GM21717 (cell line): ENCODE results near the gene ORC6.

Experiments used
- ATAC-seq: cut with Tn5 transposase; IDR thresholded peaks from one replicate; pipeline ENCODE4 v1.9.1; 2021; ENCODE audit warnings: mild to moderate bottlenecking, moderate library complexity; ENCODE audit not compliant: unreplicated experiment

ORC6 gene

DNA sequence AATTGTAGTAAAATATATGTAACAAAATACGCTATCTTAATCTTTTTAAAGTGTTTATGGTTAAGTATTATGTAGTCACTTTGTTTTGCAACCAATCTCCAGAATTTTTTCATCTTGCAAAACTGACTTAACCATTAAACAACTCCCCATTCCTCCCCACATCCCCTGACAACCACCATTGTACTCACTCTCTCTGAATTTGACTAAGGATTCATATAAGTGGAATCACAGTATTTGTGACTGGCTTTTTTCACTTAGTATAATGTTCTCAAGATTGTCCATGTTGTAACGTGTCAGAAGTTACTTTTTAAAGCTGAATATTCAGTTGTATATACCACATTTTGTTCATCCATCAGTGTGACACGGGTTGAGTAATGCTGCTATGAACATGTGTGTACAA is 10.6 kb downstream of the ORC6 start:
- no peak for ATAC-seq

DNA sequence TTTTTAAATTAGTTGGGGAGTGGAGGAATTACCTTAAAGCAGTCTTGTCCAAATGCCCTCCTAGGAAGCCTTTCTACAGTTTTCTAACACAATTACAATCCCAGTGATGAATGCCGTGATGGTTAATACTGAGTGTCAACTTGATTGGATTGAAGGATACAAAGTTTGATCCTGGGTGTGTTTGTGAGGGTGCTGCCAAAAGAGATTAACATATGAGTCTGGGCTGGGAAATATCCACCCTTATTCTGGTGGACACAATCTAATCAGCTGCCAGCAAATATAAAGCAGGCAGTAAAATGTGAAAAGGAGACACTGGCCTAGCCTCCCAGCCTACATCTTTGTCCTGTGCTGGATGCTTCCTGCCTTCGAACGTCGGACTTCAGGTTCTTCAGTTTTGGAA is 12.2 kb downstream of the ORC6 start:
- no peak for ATAC-seq

DNA sequence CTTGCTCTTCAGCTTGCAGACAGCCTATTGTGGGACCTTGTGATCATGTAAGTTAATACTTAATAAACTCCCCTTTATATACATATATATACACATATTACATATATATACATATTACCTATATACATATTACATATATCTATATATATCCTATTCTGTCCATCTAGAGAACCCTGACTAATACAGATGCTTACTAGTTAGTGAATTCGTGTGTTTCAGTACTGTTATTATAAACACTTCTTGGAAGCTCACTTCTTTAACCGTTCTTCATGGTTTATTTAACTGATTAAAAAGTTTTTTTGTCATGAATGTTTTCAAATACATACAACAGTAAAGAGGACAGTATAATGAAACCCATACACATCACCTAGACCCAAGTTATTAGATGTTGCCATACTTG is 12.6 kb downstream of the ORC6 start:
- no peak for ATAC-seq

DNA sequence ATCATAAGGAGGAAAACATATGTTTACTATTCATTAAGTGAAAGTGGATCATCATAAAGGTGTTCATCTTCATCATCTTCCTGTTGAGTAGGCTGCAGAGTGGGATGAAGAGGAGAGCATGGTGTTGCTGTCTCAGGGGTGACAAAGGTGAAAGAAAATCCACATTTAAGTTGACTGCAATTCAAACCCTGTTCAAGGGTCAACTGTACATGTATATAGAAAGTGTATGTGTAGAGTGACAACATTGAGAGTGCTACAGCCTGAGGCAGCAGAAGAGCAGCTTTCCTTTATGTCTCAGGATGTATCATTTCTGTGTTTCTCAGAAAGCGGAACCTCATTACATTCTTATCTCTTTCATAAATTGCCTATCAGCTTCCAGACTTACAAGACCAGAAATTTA is 17.2 kb downstream of the ORC6 start:
- no peak for ATAC-seq

DNA sequence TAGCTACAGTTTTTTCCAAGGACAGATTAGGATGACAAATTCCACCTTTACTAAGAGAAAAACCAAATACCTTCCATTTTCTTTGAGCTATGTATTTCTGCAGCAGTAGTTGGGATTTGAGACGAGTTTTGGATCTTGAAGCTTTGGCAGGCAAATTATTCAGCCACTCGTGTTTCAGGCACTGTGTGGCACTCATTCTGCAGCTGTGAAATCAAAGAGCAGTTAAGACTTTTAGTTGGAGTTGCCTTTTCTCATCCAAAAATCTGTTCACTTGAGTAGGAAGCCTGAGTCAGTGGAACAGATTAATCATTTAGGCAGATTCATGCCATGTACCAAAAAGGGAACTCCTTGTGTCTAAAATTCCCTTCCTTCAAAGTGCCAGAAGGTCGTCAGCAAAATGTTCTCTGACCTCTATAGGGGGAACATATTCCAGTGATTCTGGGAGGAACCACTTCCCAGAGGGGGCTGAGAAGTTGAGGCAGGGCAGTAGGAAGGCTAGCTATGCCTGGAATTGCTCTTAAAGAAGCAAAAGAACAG is 20.1 kb downstream of the ORC6 start:
- no peak for ATAC-seq

DNA sequence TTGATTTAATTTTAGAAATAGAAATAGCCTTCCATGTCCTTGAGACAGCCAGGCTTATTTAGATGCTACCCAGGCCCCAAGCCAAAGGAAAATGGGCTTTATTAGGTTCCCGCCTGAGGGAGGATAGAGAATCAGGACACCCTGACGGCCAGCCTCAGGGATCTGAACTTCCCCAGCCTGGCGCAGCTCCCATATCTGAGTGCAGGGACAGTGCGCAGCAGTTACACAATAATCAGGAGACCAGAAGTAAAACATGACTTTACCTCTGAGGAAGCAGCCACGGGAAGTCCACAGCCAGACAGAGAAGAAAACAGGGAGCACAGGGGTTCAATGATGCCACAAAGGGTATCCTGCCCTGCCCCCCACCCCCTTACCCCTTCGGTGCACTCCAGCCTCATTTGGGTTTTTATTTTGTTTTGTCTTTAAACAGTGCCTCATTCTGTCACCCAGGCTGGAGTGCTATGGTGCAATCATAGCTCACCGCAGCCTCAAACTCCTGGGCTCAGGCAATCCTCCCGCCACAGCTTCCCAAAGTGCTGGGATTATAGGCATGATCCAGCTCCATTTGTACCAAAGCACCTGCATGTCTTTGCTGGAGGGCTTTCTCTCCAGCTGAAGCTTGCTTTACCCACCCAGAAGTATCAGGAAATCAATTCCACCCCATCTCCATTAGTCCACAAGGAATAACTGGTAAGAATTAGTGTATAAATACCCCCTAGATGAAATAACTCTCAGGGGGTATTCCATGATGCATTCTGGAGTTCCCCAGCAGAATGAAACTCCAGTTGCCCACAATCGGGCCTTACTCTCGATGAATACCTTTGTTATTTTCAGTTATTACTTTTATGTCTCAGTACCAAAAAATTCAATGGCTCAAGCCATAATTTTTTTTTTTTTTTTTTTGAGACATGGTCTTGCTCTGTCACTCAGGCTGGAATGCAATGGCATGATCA is 21.9 kb downstream of the ORC6 start:
- ATAC-seq, result no peak

DNA sequence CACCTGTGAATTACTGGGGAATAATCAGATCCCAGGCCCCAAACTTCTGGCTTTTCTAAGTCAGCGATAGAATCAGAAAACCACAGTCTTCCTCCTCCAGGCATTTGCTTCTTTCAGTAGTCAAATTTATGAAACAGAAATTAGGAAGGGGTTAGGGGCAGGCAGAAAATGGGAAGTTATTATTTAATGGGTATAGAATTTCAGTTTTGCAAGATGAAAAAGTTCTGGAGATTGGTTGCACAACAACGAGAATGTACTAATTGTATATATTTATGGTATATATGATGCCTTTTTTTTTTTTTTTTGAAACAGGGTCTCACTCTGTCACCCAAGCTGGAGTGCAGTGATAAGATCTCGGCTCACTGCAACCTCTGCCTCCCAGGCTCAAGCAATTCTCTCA is 23.5 kb downstream of the ORC6 start:
- no peak for ATAC-seq

DNA sequence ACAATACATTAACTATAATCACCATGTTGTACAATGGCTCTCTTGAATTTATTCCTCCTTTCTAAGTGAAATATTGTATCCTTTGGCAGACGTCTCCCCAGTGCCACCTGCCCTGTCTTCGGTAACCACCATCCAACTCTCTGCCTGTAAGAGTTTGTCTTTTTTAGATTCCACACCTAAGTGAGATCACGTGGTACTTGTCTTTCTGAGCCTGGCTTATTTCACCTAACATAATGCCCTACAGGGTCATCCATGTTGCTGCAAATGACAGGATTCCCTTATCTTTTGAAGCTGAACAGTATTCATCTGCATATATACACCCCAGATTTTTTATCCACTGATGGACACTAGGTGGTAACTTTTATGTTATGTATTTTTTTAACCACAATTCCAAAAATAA is 24.2 kb downstream of the ORC6 start:
- no peak for ATAC-seq

DNA sequence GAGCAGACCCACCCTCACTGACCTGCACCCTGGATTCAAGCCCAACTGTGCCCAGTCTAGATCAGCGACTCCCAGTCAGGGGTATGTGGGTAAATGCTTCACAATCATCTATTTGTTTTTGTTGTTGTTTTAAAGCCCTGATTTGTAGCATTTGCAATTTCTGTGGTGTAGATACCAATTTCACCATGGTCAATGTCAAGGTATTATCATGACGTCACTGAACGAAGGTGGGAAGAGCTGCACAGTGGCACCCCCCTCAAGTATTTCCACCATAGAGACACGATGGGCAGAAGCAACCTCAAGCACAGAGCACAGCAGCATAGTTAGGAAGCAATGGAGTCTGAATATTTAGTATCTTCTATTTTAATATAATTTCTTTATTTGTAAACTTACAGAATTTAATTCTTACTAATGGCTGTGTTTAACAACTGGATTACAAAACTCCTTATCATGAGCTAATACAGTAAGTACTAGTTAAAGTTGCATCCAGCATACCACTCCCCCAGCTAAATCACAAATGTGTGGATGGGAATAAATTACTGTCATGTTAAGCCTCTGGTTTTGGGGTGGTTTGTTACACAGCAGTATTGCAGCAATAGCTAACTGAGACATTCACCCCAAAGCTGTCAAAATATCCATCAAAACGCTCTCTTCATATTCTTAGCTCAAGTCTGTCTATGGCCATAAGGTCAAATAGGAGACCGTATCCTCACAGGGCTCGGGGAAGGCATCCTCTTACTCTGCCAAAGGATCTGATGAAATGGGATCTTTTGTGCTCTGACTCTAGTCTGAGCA is 25.5 kb downstream of the ORC6 start:
- no peak for ATAC-seq

DNA sequence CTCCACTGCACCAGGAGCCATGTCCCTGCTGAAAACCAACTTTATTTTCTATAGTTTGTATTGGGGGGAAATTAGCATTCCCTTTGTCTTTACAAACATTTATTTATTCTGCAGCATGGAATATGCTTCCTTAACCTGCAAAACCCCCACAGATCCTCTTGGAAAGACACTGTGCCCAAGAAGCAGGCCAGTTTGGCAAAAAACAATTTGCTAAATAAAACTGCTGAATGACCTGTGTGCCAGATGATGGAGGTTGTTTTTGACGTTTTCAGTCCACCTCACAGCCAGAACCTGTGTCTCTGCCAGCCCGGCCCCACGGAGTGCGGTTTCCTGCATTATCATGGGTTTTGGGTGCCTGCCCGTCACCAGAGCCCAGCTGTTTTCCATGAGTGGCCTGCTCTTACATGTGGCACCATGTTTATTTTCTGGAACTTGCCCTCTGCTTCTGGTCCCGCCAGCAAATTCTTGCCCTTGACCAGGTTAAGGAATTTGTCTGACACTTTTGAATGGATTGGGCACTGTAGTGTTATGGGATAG is 26.4 kb downstream of the ORC6 start:
- no peak for ATAC-seq

DNA sequence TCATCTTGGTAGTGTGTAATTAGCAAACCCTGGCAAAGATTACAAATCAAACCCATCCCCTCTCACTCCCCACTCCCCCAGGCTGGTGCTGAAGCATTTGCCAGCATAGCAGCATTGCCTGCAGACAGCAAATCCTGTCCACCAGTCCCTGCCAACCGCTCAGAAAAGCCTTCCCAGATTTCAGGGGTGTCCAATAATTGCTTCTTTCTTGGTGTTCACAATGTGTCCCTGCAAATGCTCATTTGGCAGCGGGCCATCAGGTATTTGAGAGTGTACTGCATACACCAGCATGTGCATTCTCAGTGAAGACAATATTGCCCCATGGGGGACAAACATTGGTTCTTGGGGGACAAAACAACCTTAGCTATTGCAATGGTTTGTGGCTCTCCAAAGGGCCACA is 28.2 kb downstream of the ORC6 start:
- ATAC-seq, result no peak

DNA sequence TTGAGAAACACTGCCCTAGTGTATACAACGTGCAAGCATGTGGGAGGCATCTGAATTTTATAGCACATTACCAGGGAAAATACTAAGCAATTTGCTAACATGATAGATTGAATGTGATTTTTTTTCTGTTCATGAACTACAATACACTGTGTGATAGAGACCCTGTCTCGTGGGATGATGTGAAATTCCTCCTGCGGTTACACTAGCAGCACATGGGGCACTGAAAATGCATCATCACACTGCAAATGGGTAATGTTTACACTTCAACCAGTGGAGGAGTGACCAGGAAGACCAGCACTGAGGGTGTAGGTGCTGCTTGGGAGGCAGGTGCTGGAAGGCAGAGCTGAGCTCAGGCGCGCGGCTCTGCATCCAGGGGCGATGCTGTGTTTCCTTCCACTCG is 28.8 kb downstream of the ORC6 start:
- no peak for ATAC-seq

DNA sequence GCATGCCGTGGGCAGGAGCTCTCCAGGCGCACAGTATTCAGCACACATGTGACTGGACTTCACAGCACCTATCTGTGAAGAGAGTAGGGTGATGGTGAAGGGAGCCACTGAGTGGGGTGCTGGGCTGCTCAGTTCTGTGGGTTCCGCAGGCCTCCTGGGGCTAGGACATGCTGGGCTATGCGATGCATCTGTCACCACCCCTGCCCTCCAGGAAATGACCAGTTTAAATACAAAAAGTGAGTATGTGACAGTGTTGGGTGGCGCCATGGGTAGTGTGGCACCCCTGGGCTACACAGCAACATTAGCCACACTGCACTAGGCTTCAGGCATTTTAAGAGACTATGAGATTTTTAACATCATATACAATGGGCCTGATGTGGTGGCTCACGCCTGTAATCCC is 30.1 kb downstream of the ORC6 start:
- no peak for ATAC-seq

DNA sequence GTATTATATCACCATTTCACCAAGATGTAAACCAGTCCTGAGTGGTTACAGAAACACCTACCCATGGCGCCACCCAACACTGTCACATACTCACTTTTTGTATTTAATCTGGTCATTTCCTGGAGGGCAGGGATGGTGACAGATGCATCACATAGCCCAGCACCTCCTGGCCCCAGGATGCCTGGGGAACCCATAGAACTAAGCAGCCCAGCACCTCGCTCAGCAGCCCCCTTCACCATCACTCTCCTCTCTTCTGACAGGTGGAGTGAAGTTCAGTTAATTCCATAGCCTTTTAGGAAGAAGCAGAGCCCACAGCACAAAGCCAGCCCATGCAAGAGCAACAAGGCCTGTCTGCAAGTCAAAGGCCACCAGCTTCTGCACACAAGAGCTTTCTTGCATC is 31.2 kb downstream of the ORC6 start:
- ATAC-seq, result no peak

DNA sequence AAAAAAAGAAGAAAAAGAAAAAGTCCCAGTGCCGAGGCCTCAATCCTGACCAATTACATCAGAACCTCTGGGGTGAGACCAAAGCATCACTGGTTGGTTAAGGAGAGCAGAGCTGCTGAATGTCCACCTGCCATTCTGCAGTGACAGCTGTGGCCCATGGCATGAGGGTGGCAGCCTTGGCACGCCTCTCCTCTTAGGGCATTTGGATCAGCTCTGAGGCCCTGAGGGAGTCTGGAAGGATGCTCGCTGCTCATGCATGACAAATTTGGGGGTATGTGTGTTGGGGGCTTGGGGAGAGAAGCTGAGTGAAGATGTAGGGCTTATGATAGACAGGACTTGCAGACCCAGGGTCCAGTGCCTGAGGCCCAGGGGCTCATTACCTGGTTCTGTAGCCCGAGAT is 32.4 kb downstream of the ORC6 start:
- no peak for ATAC-seq

DNA sequence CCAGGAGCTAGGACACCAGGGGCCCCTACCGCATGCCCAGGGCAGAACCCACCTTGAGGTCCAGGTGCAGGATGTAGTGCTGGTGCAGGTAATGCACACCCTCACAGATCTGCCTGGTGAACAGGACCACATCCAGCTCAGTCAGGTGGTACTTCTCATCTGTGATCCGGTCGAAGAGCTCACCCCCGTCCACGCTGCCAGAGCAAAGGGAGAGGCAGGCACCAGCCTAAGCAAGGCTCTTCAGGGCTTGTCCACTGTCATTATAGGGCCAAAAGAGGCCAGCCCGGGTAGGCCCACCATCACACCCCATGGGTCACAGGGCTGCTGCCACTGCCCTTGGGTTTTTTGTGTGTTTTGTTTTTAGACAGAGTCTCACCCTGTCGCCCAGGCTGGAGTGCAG is 37.7 kb downstream of the ORC6 start:
- no peak for ATAC-seq

DNA sequence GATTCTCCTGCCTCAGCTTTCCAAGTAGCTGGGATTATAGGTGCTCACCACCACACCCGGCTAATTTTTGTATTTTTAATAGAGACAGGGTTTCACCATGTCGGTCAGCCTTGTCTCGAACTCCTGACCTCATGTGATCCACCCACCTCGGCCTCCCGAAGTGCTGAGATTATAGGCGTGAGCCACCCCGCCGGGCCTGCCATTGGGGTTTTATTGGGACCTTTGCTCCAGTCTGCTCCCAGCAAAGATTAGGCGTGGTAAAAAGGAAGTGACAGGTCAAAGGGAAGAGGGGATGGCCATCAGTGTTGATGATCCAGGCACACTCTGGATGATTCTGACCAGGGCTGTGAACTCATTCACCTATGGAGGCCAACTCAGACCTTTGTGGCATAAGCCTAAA is 38.2 kb downstream of the ORC6 start:
- no peak for ATAC-seq

DNA sequence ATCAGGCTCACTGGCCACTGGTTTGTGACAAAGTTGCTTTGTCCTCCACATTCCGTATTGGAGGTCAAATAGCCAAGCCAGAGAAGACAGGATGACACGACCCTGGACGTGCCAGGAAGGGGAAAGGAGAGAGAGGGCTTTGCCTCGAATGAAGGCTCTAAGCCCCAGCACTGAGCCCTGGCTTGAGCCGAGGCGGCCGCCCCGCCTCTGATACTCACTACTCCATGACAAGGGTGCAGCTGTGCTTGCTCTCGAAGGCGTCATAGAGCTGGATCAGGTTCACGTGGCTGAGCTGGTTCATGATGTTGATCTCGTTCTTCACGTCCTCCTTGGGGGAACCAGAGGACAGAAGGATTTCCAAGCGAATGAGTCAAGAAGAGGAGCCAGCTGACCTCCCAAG is 39.3 kb downstream of the ORC6 start:
- ATAC-seq, result no peak

DNA sequence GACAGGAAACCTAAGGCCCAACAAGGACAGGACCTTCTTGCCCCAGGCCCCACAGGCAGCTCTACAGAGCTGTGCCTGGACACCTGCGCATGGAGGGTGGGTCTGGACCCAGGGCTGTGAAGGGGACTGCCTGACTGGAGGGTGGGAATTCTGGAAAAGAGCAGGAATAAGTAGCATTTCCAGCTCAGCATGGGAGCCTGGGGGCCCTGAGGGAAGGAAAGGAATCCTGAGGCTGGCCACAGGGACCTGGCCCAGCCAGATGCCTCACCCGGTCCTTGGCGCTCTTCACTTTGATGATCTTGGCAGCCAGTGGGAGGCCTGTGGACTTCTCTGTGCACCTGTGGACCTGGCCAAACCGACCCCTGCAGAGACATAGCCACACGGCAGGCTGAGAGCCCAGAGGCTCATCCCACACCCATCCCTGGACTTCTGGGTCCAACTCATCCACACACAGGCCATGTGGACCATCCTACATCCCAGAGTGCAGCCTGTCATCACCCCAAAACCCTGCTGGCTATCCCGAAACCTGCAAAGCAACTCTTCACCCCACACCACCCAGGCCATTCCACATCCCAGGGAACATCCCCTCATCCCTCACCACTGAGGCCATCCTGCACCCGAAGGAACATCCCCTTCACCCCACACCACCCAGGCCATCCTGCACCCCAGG is 40.0 kb downstream of the ORC6 start:
- ATAC-seq, result no peak

DNA sequence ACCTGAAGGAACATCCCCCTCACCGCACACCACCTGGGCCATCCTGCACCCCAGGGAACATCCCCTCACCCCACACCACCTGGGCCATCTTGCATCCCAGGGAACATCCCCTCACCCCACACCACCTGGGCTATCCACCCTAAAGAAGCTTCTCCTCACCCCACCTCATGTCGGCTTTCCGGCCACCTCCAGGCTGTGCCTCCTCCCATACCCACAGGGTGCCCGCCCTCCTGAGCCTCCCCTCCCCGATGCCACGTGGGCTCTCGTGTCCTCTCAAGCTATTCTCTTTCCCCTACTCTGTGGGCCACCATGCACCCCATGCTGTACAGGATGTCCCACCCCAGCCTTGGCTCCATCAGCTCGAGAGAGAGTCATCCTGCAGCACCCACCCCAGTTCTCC is 40.7 kb downstream of the ORC6 start:
- no peak for ATAC-seq
